Measurements from ENCODE around the gene RFX2. TPM values are rescaled to one million over a fixed set of nuclear protein-coding genes. Genes with fewer than 3 reads are reported as not detected.

The RFX2 gene
- total RNA-seq, 1 donor from 2014 or later, result 20.9 TPM

DNA sequence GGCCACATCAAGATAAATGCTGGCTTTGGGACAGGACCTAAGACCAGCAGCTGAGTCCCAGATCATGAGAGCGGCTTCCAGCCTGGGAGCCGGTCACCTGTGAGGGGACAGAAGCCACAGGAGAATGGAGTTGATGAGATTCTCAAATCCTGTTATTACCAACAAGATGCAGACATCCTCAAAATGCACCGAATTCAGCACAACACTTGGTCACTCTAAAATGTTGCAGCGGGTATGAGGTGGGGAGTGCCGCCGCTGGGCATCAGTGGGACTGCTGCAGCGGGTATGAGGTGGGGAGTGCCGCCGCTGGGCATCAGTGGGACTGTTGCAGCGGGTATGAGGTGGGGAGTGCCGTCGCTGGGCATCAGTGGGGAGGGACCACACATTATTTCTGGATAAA lies 153.6 kb downstream of the RFX2 start:
- no peak overlapping the region for H3K4me3 ChIP-seq
- TF ChIP-seq, protein P1, sequence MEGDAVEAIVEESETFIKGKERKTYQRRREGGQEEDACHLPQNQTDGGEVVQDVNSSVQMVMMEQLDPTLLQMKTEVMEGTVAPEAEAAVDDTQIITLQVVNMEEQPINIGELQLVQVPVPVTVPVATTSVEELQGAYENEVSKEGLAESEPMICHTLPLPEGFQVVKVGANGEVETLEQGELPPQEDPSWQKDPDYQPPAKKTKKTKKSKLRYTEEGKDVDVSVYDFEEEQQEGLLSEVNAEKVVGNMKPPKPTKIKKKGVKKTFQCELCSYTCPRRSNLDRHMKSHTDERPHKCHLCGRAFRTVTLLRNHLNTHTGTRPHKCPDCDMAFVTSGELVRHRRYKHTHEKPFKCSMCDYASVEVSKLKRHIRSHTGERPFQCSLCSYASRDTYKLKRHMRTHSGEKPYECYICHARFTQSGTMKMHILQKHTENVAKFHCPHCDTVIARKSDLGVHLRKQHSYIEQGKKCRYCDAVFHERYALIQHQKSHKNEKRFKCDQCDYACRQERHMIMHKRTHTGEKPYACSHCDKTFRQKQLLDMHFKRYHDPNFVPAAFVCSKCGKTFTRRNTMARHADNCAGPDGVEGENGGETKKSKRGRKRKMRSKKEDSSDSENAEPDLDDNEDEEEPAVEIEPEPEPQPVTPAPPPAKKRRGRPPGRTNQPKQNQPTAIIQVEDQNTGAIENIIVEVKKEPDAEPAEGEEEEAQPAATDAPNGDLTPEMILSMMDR (IDR thresholded peaks at IDR 0.05), result no peak
- no peaks in the 10 kb centered on the region for H3K27me3 ChIP-seq (ENCODE audit: low read depth)
- no peaks in the 10 kb centered on the region for H3K36me3 ChIP-seq
- intact Hi-C loops (cut with DNase I), result no loop called here
- no peaks in the 10 kb centered on the region for H3K9me3 ChIP-seq
- H3K4me1 ChIP-seq, result peaks cover 91% of the 10 kb centered on the region
- no peak overlapping the region for H3K27ac ChIP-seq
- DNase-seq (no peak), ATAC-seq (no peak)

DNA sequence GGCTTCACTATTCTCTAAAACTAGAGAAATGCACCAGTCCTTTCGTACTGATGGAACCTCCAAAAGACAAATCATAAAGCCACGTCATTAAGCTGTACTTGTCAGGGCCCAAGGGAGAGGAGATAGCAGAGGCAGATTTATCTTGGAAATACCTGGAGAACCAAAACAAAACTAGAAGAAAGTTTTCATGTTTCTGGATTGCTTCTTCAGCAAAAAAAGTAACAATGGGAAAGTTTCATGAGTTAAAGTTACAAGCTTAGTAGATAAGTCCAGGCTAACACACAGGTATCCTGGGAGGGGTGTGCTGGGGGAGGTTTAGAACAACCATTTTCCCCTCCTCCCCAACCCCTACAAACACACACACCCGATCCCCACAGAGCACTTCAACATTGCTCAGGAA lies 154.0 kb downstream of the RFX2 start:
- H3K27me3 ChIP-seq (ENCODE audit: low read depth), result no peaks in the 10 kb centered on the region
- H3K4me3 ChIP-seq, result no peak overlapping the region
- no peaks in the 10 kb centered on the region for H3K9me3 ChIP-seq
- DNase-seq (no peak), ATAC-seq (no peak)
- intact Hi-C loops (cut with DNase I), result no loop called here
- H3K4me1 ChIP-seq, result peaks cover 91% of the 10 kb centered on the region
- H3K36me3 ChIP-seq, result no peaks in the 10 kb centered on the region
- TF ChIP-seq, protein P1 (IDR thresholded peaks at IDR 0.05), result no peak
- no peak overlapping the region for H3K27ac ChIP-seq

DNA sequence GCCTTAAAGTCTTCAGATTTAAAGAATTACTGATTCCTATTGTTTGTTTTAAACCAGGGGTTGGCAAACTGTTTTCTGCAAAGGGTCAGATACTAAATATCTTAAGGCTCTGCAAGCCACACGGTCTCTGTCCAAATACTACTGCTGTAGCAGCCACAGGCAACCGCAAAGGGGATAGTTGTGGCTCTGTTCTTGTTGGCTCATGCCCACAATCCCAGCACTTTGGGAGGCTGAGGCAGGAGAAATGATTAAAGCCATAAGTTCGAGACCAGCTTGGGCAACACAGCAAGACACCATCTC lies 154.7 kb downstream of the RFX2 start:
- no peaks in the 10 kb centered on the region for H3K9me3 ChIP-seq
- no peak for DNase-seq
- TF ChIP-seq, protein P1 (IDR thresholded peaks at IDR 0.05), result no peak
- H3K4me3 ChIP-seq, result no peak overlapping the region
- H3K27me3 ChIP-seq (ENCODE audit: low read depth), result no peaks in the 10 kb centered on the region
- H3K4me1 ChIP-seq, result peaks cover 91% of the 10 kb centered on the region
- no peak overlapping the region for H3K27ac ChIP-seq
- intact Hi-C loops (cut with DNase I), result no loop called here
- no peak for ATAC-seq
- H3K36me3 ChIP-seq, result no peaks in the 10 kb centered on the region

DNA sequence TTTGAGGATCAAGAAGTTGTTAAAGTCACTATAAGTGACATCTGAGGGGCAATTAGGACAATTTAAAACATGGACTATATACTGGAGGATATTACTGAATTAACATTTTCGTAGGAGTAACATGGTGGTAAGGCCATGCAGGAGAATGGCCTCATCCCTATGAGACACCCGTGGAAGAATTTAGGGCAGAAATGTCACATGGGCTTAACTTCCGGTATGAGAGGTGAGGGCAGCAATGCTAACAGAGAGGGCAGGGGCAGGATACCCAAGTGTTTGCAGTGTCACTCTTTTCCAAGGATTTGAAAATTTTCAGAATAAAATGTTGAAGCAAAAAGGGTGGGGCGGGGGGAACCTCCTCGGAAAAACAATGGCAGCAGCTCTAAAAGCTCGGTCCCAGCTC lies 156.0 kb downstream of the RFX2 start:
- H3K36me3 ChIP-seq, result peaks cover 10% of the 10 kb centered on the region
- DNase-seq (no peak), ATAC-seq (no peak)
- peaks cover 89% of the 10 kb centered on the region for H3K4me1 ChIP-seq
- TF ChIP-seq, protein P1 (IDR thresholded peaks at IDR 0.05), result no peak
- no peak overlapping the region for H3K4me3 ChIP-seq
- intact Hi-C loops (cut with DNase I), result no loop called here
- no peaks in the 10 kb centered on the region for H3K27me3 ChIP-seq (ENCODE audit: low read depth)
- peak overlapping the region; percentile 61 for H3K27ac ChIP-seq
- H3K9me3 ChIP-seq, result no peaks in the 10 kb centered on the region

DNA sequence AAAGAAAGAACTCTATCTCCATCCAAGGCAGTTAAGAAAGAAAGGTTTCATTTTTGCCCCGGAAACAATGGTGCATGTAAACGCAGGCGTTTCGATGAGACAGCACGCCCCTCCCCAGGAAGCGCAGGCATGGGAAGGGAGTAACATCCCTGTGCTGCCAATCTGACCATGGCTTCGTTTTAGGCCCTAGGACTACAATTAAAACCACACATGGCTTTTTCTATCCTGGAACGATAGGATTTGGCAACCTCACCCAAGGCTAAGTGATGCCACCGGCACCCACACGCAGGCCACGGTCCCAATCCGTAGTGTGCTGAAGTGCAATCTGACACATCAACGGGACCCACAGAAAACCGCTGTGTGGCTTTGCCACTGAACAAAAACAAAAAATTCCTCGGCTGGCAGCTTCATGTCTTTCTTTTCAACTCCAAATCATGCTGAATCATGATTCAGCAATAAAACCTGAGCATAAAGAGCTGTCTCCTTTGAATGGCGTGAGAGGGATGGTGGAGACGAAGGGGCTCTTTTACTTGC lies 156.6 kb downstream of the RFX2 start:
- DNase-seq, result no peak
- Histone ChIP-seq H3K4me3 (no peak overlapping the region), H3K27me3 (ENCODE audit: low read depth) (no peaks in the 10 kb centered on the region), H3K36me3 (peaks cover 10% of the 10 kb centered on the region), H3K4me1 (peaks cover 89% of the 10 kb centered on the region), H3K9me3 (no peaks in the 10 kb centered on the region), H3K27ac (peak overlapping the region; percentile 61)
- ATAC-seq, result no peak
- TF ChIP-seq, protein P1 (IDR thresholded peaks at IDR 0.05), result no peak
- intact Hi-C loops (cut with DNase I), result no loop called here

Data from lower lobe of right lung (tissue), 2 donors.